Naive thymus-derived CD4-positive, alpha-beta T cell (primary cell): ENCODE data around the gene NRG3. TPM values are rescaled to one million over a fixed set of nuclear protein-coding genes. Genes with fewer than 3 reads are reported as not detected.
"Not testable (repeated sequence)": the region's sequence is repeated elsewhere in the genome, so short reads cannot be mapped to it uniquely, and the experiment has no call there.

Experiments
- ATAC-seq: fragments of 150-1000 bp; cut with Tn5 transposase; 2 replicates; pipeline ENCODE4 v1.10.0; 2021; ENCODE audit warnings: mild to moderate bottlenecking, moderate library complexity
- CTCF ChIA-PET: fragments of 350-600 bp; sonication (Branson Sonifier 250); formaldehyde crosslinking; loops from one replicate; lab custom pipeline; 2021; ENCODE audit warnings: antibody characterized with exemption; lab: Charles Lee
- POLR2A ChIA-PET: fragments of 350-600 bp; sonication (Branson Sonifier 250); formaldehyde crosslinking; loops from one replicate; lab custom pipeline; 2021; ENCODE audit warnings: antibody characterized with exemption, inconsistent platforms; lab: Charles Lee
- DNase-seq, 9 donors: peaks; one replicate each; pipeline versions ENCODE4 v3.0.0 to v3.0.0-alpha.2; 2020 to 2022; ENCODE audit warnings: mixed read lengths in 1 of 9
- H3K27ac ChIP-seq: one replicate; pipeline ENCODE4 v1.7.0; 2013; ENCODE audit warnings: mild to moderate bottlenecking, low read depth, low read length, moderate library complexity
- H3K27me3 ChIP-seq, 2 donors: one replicate each; pipeline ENCODE4 v1.7.0; 2013; ENCODE audit warnings: low read length in 2 of 2, mild to moderate bottlenecking in 2 of 2, moderate library complexity in 2 of 2; ENCODE audit not compliant: control insufficient read depth in 2 of 2, insufficient read depth in 2 of 2
- H3K36me3 ChIP-seq, 3 experiments: 1 replicate in 2 of 3; 2 replicates in 1 of 3; pipeline ENCODE4 v1.7.0; 2013; ENCODE audit warnings: low read length in 3 of 3, mild to moderate bottlenecking in 3 of 3, moderate library complexity in 1 of 3; ENCODE audit not compliant: insufficient read depth in 3 of 3, control insufficient read depth in 2 of 3
- H3K4me1 ChIP-seq, 2 donors: one replicate each; pipeline ENCODE4 v1.7.0; 2013; ENCODE audit warnings: low read length in 2 of 2, mild to moderate bottlenecking in 2 of 2, moderate library complexity in 1 of 2; ENCODE audit not compliant: control insufficient read depth in 2 of 2, insufficient read depth in 2 of 2
- H3K4me3 ChIP-seq: 2 replicates; pipeline ENCODE4 v1.7.0; 2013; ENCODE audit warnings: mild to moderate bottlenecking, low read length
- H3K9me3 ChIP-seq, 3 experiments: 1 replicate in 2 of 3; 2 replicates in 1 of 3; pipeline ENCODE4 v1.7.0; 2013; ENCODE audit warnings: low read length in 3 of 3; ENCODE audit not compliant: control insufficient read depth in 2 of 3
- H3K27ac Mint-ChIP-seq, 9 donors: one replicate each; pipeline ENCODE4 v1.8.0; 2020 to 2022; ENCODE audit warnings: mixed read lengths in 9 of 9, mild to moderate bottlenecking in 8 of 9, moderate library complexity in 5 of 9, inconsistent platforms in 2 of 9
- H3K27me3 Mint-ChIP-seq, 5 donors: one replicate each; pipeline ENCODE4 v1.8.0; 2021 to 2022; ENCODE audit warnings: mixed read lengths in 5 of 5, mild to moderate bottlenecking in 1 of 5
- H3K36me3 Mint-ChIP-seq, 5 donors: one replicate each; pipeline ENCODE4 v1.8.0; 2020 to 2022; ENCODE audit warnings: mixed read lengths in 5 of 5, mild to moderate bottlenecking in 3 of 5, inconsistent platforms in 1 of 5
- H3K4me1 Mint-ChIP-seq, 7 donors: one replicate each; pipeline ENCODE4 v1.8.0; 2020 to 2022; ENCODE audit warnings: mixed read lengths in 7 of 7, mild to moderate bottlenecking in 3 of 7, inconsistent platforms in 1 of 7
- H3K4me3 Mint-ChIP-seq, 10 donors: one replicate each; pipeline ENCODE4 v1.8.0; 2020 to 2022; ENCODE audit warnings: mild to moderate bottlenecking in 10 of 10, mixed read lengths in 10 of 10, moderate library complexity in 6 of 10, inconsistent platforms in 2 of 10
- H3K9me3 Mint-ChIP-seq, 11 donors: one replicate each; pipeline ENCODE4 v1.8.0; 2020 to 2022; ENCODE audit warnings: mixed read lengths in 11 of 11, mild to moderate bottlenecking in 4 of 11, inconsistent platforms in 1 of 11, moderate library complexity in 1 of 11
- intact Hi-C, 2 donors: fragments of 100-400 bp; cut with micrococcal nuclease; formaldehyde crosslinking; loops; one replicate each; pipeline ENCODE4 v1.15.1; 2023
- polyA plus RNA-seq, 2 donors: library from polyadenylated mRNA; unstranded; fragments of 300-500 nt; fragmentation: Illumina TruSeq; gene quantifications; one replicate each; pipeline ENCODE4 v1.2.3, GENCODE V29; 2021
- total RNA-seq, 6 experiments: library from RNA in 5 of 6; stranded (reverse) in 5 of 6; gene quantifications; 1 replicate in 5 of 6; 2 replicates in 1 of 6; pipeline ENCODE4 v1.2.3 and lab custom pipeline; 2021 to 2026

The NRG3 gene
- total and polyA plus RNA-seq, 7 experiments from 2014 or later, result not detected

DNA sequence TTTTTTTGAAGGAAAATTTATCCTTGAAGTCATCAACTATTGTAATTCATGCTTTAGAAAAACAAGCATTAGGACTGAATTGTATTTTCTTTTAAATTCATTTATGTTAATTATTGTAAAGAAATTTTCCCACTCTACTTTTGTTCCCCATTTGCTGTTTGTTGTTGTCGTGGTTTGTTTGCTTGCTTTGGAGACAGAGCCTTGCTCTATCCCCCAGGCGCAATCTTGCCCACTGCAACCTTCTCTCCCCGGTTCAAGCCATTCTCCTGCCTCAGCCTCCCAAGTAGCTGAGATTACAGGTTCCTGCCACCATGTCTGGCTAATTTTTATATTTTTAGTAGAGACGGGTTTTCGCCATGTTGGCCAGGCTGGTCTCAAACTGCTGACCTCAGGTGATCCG is 192.2 kb downstream of the NRG3 start:
- H3K27me3 ChIP-seq, H3K4me3 Mint-ChIP-seq, DNase-seq, H3K4me3 ChIP-seq, H3K27ac ChIP-seq, H3K36me3 ChIP-seq, H3K27ac Mint-ChIP-seq, intact Hi-C loops, CTCF ChIA-PET, H3K36me3 Mint-ChIP-seq, ATAC-seq, H3K4me1 Mint-ChIP-seq, POLR2A ChIA-PET, H3K9me3 ChIP-seq, H3K4me1 ChIP-seq, H3K27me3 Mint-ChIP-seq: not testable (repeated sequence)
- peaks cover 0 to 21% (median 2%) of the 10 kb centered on the region in 11 donors for H3K9me3 Mint-ChIP-seq

DNA sequence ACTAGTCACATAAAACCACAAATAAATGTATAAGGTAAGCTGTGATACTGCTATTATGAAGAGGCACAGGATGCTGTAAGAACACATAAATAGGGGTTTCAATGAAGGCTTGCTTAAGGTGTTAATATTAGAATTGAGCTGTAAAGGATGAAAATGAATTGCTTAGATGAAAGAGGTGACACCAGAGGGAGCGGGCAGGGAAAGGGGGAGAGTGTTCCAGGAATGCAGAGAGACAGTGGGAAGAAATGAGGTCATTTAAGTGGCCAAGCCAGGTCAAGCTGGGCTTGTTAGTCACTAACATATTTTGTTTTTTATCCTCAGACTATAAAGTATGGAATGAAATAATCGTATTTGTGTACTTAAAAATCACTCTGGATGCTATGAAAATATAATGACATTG is 193.5 kb downstream of the NRG3 start:
- CTCF ChIA-PET, result no interaction called here

DNA sequence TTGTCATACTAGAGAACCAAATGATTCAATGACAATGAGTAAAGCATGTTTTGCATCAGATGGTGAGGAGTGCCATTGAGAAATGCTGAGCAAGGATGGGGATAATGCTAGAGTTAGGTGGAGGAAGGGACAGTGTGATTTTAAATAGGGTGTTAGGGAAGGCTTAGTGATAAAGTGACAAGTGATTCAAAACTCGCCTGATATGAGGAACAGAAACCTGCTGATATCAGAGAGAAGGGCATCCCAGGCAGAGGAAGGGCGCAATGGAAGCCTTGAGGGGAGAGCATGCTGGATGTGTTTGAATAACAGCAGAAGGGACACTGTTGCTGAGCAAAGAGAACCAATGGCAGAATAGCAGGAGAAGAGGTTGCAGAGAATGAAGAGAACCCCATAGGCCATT is 196.2 kb downstream of the NRG3 start:
- ATAC-seq (no peak), DNase-seq (no peak)
- Mint-ChIP-seq H3K9me3 (peaks cover 0 to 16% (median 3%) of the 10 kb centered on the region in 11 donors), H3K27ac (no peak overlapping the region), H3K4me3 (no peak overlapping the region), H3K36me3 (no peaks in the 10 kb centered on the region), H3K4me1 (no peaks in the 10 kb centered on the region), H3K27me3 (no peaks in the 10 kb centered on the region)
- Histone ChIP-seq H3K4me3 (no peak overlapping the region), H3K36me3 (no peaks in the 10 kb centered on the region), H3K27me3 (no peaks in the 10 kb centered on the region), H3K27ac (no peak overlapping the region), H3K4me1 (no peaks in the 10 kb centered on the region), H3K9me3 (no peaks in the 10 kb centered on the region)
- CTCF ChIA-PET, result no interaction called here
- POLR2A ChIA-PET, result no interaction called here
- intact Hi-C loops, result no loop called here

More for the DNA sequence above, 193.5 kb downstream of the NRG3 start:
- no peak overlapping the region for H3K27ac ChIP-seq
- Mint-ChIP-seq H3K36me3 (no peaks in the 10 kb centered on the region), H3K4me3 (no peak overlapping the region), H3K4me1 (no peaks in the 10 kb centered on the region), H3K27ac (no peak overlapping the region), H3K27me3 (no peaks in the 10 kb centered on the region), H3K9me3 (peaks cover 0 to 20% (median 2%) of the 10 kb centered on the region in 11 donors)
- no peaks in the 10 kb centered on the region for H3K9me3 ChIP-seq
- intact Hi-C loops, result no loop called here
- DNase-seq (no peak), ATAC-seq (no peak)
- H3K4me3 ChIP-seq, result no peak overlapping the region
- POLR2A ChIA-PET, result no interaction called here
- H3K4me1 ChIP-seq, result no peaks in the 10 kb centered on the region
- no peaks in the 10 kb centered on the region for H3K36me3 ChIP-seq
- no peaks in the 10 kb centered on the region for H3K27me3 ChIP-seq

DNA sequence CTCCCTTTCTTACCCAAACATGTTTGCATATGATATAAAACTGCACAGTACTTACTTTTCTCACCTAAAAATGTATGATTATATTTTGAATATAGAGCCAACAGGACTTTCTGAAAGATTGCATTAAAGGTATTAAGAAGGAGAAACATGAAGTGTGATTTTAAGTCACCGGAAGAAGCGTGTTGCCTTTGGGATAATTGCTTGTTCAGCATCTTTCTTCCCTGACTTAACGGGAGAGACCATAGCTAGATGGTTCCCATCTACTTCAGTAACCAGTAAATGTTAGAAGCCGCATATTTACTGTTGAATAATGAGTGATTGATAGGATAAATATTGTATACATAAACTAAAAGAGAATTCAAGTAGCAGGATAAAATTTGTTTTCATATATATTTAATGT is 197.1 kb downstream of the NRG3 start:
- H3K36me3 Mint-ChIP-seq, result no peaks in the 10 kb centered on the region
- H3K27ac Mint-ChIP-seq, result no peak overlapping the region
- intact Hi-C loops, result no loop called here
- CTCF ChIA-PET, result no interaction called here
- H3K9me3 Mint-ChIP-seq, result peaks cover 0 to 16% (median 3%) of the 10 kb centered on the region in 11 donors
- H3K4me1 Mint-ChIP-seq, result no peaks in the 10 kb centered on the region
- Histone ChIP-seq H3K36me3 (no peaks in the 10 kb centered on the region), H3K4me3 (no peak overlapping the region), H3K4me1 (no peaks in the 10 kb centered on the region), H3K27ac (no peak overlapping the region), H3K27me3 (no peaks in the 10 kb centered on the region), H3K9me3 (no peaks in the 10 kb centered on the region)
- ATAC-seq, result no peak
- H3K4me3 Mint-ChIP-seq, result no peak overlapping the region
- no peak for DNase-seq
- POLR2A ChIA-PET, result no interaction called here
- H3K27me3 Mint-ChIP-seq, result no peaks in the 10 kb centered on the region

DNA sequence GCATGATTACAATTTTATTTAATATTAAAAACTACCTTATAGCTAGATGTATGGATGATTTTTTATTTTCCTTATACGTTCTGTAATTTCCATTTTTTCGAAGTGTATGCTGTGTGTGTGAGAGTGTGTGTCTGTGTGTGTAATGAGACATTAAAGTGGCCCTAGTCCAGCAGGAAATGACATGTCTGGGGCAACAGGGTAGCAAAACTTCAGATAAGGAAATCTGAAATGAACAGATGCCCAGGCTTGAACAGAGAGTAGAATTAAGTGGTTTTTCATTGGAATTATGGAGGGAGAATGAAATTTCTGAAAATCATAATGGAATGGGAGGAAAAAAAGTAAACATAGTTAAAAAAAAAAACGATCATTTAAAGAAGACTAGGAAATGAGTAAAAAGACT is 200.6 kb downstream of the NRG3 start:
- H3K27me3 Mint-ChIP-seq, result no peaks in the 10 kb centered on the region
- H3K36me3 Mint-ChIP-seq, result no peaks in the 10 kb centered on the region
- ChIA-PET POLR2A (no interaction called here), CTCF (no interaction called here)
- H3K4me1 Mint-ChIP-seq, result no peaks in the 10 kb centered on the region
- intact Hi-C loops, result no loop called here
- H3K9me3 Mint-ChIP-seq, result peaks cover 0 to 16% (median 3%) of the 10 kb centered on the region in 11 donors
- no peaks in the 10 kb centered on the region for H3K36me3 ChIP-seq
- ATAC-seq (no peak), DNase-seq (no peak)
- H3K27ac ChIP-seq, result no peak overlapping the region
- H3K4me3 Mint-ChIP-seq, result no peak overlapping the region
- H3K27ac Mint-ChIP-seq, result no peak overlapping the region
- no peaks in the 10 kb centered on the region for H3K9me3 ChIP-seq
- no peaks in the 10 kb centered on the region for H3K27me3 ChIP-seq
- H3K4me3 ChIP-seq, result no peak overlapping the region
- H3K4me1 ChIP-seq, result no peaks in the 10 kb centered on the region

DNA sequence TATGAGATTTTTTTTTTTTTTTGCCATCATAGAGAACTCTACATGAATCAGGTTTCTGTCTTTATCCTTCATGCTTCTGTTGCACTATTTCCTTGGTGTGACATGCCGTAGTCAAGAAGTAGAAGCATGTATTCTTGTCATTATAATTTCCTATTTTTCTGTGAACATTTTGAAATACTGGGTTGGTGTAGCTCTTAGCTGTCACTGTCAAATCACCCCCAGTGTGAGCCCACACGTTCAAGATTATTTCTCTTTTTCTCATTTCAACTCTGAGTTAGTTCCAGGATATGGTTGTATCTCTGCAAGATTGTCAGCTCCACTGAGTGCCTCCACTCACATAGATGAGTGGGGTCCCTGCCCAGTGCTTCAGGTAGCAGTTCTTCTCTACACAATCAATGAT is 209.5 kb downstream of the NRG3 start:
- POLR2A ChIA-PET, result no interaction called here
- no peak for ATAC-seq
- Histone ChIP-seq H3K27me3 (no peaks in the 10 kb centered on the region), H3K4me3 (no peak overlapping the region), H3K36me3 (no peaks in the 10 kb centered on the region), H3K9me3 (no peaks in the 10 kb centered on the region), H3K4me1 (no peaks in the 10 kb centered on the region), H3K27ac (no peak overlapping the region)
- Mint-ChIP-seq H3K9me3 (peaks cover 0 to 7% (median 2%) of the 10 kb centered on the region in 11 donors), H3K27ac (no peak overlapping the region), H3K27me3 (no peaks in the 10 kb centered on the region), H3K4me1 (no peaks in the 10 kb centered on the region), H3K36me3 (no peaks in the 10 kb centered on the region), H3K4me3 (no peak overlapping the region)
- intact Hi-C loops, result no loop called here
- DNase-seq, result no peak
- CTCF ChIA-PET, result no interaction called here

DNA sequence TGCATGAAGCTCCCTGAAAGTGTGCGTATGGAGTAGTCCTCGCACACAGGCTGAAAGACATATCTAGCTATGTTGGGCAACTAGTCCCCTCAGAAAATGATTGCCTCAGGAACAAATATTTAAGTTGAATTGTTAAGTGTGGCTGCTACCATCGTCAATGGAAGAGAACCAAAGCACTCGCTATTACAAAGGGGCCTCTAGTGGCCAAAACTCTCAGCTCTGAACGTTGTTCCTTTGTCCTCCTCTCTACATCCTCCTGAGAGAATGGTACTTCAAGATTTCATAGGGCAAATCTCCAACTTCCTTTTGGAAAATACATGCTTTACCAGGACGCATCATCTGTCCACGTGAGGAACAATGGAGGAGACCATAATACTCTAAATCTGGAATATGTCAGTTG is 209.9 kb downstream of the NRG3 start:
- Histone ChIP-seq H3K4me3 (no peak overlapping the region), H3K27me3 (no peaks in the 10 kb centered on the region), H3K27ac (no peak overlapping the region), H3K36me3 (no peaks in the 10 kb centered on the region), H3K4me1 (no peaks in the 10 kb centered on the region), H3K9me3 (no peaks in the 10 kb centered on the region)
- ChIA-PET POLR2A (no interaction called here), CTCF (no interaction called here)
- intact Hi-C loops, result no loop called here
- no peak overlapping the region for H3K27ac Mint-ChIP-seq
- no peaks in the 10 kb centered on the region for H3K4me1 Mint-ChIP-seq
- no peak for ATAC-seq
- peaks cover 0 to 7% (median 2%) of the 10 kb centered on the region in 11 donors for H3K9me3 Mint-ChIP-seq
- no peaks in the 10 kb centered on the region for H3K36me3 Mint-ChIP-seq
- H3K4me3 Mint-ChIP-seq, result no peak overlapping the region
- DNase-seq, result no peak
- no peaks in the 10 kb centered on the region for H3K27me3 Mint-ChIP-seq
